CD4-positive, alpha-beta T cell (primary cell): ENCODE measurements around the gene STK32C. TPM values are rescaled to one million over a fixed set of nuclear protein-coding genes. Genes with fewer than 3 reads are reported as not detected.

Source experiments
- ATAC-seq: fragments of 200-7000 bp; cut with Tn5 transposase; one replicate; pipeline ENCODE4 v1.10.0; 2022; ENCODE audit warnings: mild to moderate bottlenecking; ENCODE audit not compliant: poor library complexity
- CTCF ChIA-PET: fragments of 350-600 bp; sonication (Branson Sonifier 250); formaldehyde crosslinking; loops from one replicate; lab custom pipeline; 2021; ENCODE audit warnings: antibody characterized with exemption, inconsistent platforms; lab: Charles Lee
- POLR2A ChIA-PET: fragments of 350-600 bp; sonication (Branson Sonifier 250); formaldehyde crosslinking; loops from one replicate; lab custom pipeline; 2021; ENCODE audit warnings: antibody characterized with exemption, inconsistent platforms; lab: Charles Lee
- DNase-seq, 14 experiments: peaks; one replicate each; pipeline ENCODE4 v3.0.0-alpha.2; 2013 to 2020; ENCODE audit warnings: mixed read lengths in 2 of 14
- H3K27ac ChIP-seq, 2 donors: one replicate each; pipeline versions ENCODE4 v1.5.1 to v1.7.0; 2013; ENCODE audit warnings: low read length in 2 of 2, low read depth in 1 of 2, mild to moderate bottlenecking in 1 of 2
- H3K27me3 ChIP-seq, 2 experiments: 1 replicate in 1 of 2; 2 replicates in 1 of 2; pipeline versions ENCODE4 v1.6.1 to v1.7.0; 2013; ENCODE audit warnings: low read length in 2 of 2, control low read depth in 1 of 2, mild to moderate bottlenecking in 1 of 2, moderate library complexity in 1 of 2; ENCODE audit not compliant: insufficient read depth in 2 of 2, control insufficient read depth in 1 of 2
- H3K36me3 ChIP-seq: one replicate; pipeline ENCODE4 v1.6.1; 2013; ENCODE audit warnings: low read length, control low read depth; ENCODE audit not compliant: insufficient read depth
- H3K4me1 ChIP-seq: one replicate; pipeline ENCODE4 v1.6.1; 2013; ENCODE audit warnings: low read length, control low read depth; ENCODE audit not compliant: insufficient read depth
- H3K4me3 ChIP-seq: one replicate; pipeline ENCODE4 v1.5.1; 2013; ENCODE audit warnings: mild to moderate bottlenecking, low read length, moderate library complexity
- H3K9me3 ChIP-seq, 2 experiments: 1 replicate in 1 of 2; 2 replicates in 1 of 2; pipeline versions ENCODE4 v1.6.1 to v1.7.0; 2013; ENCODE audit warnings: low read length in 2 of 2, mild to moderate bottlenecking in 2 of 2, control low read depth in 1 of 2, moderate library complexity in 1 of 2; ENCODE audit not compliant: control insufficient read depth in 1 of 2, insufficient read depth in 1 of 2
- H3K27ac Mint-ChIP-seq: one replicate; pipeline ENCODE4 v1.8.0; 2020; ENCODE audit warnings: mixed read lengths
- H3K27me3 Mint-ChIP-seq: one replicate; pipeline ENCODE4 v1.8.0; 2021; ENCODE audit warnings: mixed read lengths
- H3K36me3 Mint-ChIP-seq: one replicate; pipeline ENCODE4 v1.8.0; 2021; ENCODE audit warnings: low read depth, mixed read lengths
- H3K4me1 Mint-ChIP-seq: one replicate; pipeline ENCODE4 v1.8.0; 2021; ENCODE audit warnings: low read depth, mixed read lengths
- H3K4me3 Mint-ChIP-seq: one replicate; pipeline ENCODE4 v1.8.0; 2020; ENCODE audit warnings: mild to moderate bottlenecking, mixed read lengths
- H3K9me3 Mint-ChIP-seq: one replicate; pipeline ENCODE4 v1.8.0; 2020; ENCODE audit warnings: mixed read lengths
- CTCF ChIP-seq: fragments of 200-600 bp; IDR thresholded peaks from one replicate; pipeline ENCODE4 v1.8.0; 2022; ENCODE audit warnings: antibody characterized with exemption, mild to moderate bottlenecking
- intact Hi-C, 2 experiments: fragments of 100-400 bp; cut with DNase I in 1 of 2; cut with micrococcal nuclease in 1 of 2; formaldehyde crosslinking; loops; one replicate each; pipeline versions ENCODE4 v1.15.1 to v1.9.0; 2023 to 2025; cut with DNase I, micrococcal nuclease
- total RNA-seq, 174 experiments: library from RNA in 2 of 174; stranded (reverse) in 2 of 174; gene quantifications; one replicate each; pipeline ENCODE4 v1.2.3 and lab custom pipeline; 2021 to 2026

STK32C gene
- total RNA-seq, 2 experiments from 2014 or later: 4.9 to 5.2 TPM

GRCh38 chr10:132275426-132276178 lies 32.1 kb downstream of the STK32C start:
- H3K27ac ChIP-seq: no peak overlapping the region
- no peaks in the 10 kb centered on the region for H3K4me1 ChIP-seq
- no peak for DNase-seq
- ChIA-PET POLR2A (no interaction called here), CTCF (no interaction called here)
- Mint-ChIP-seq H3K27ac (no peak overlapping the region), H3K4me3 (no peak overlapping the region), H3K27me3 (no peaks in the 10 kb centered on the region), H3K36me3 (no peaks in the 10 kb centered on the region), H3K9me3 (no peaks in the 10 kb centered on the region), H3K4me1 (no peaks in the 10 kb centered on the region)
- intact Hi-C loops: no loop called here
- H3K36me3 ChIP-seq: no peaks in the 10 kb centered on the region
- no peak overlapping the region for H3K4me3 ChIP-seq
- no peak for ATAC-seq
- TF ChIP-seq CTCF: no peak
- no peaks in the 10 kb centered on the region for H3K27me3 ChIP-seq
- H3K9me3 ChIP-seq: no peaks in the 10 kb centered on the region

DNA sequence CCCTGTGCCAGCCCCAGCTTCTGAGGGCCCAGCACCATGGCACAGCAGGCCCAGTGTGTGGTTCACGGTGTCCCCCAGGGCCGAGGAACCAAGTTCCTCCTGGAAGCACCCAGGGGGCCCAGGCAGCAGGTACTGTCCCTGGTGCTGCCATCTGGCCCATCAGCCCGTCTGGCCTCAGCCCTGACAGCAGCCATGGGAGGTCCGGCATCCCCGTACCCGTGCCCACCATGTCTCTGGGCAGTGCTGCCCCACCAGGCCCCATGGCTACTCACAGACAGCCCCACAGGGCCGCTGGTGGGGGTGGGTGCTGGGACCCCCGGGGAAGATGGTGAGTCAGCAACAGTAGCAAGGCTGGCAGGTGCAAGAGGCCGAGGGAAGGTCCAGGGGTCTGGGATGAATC lies 32.8 kb downstream of the STK32C start:
- Mint-ChIP-seq H3K4me1 (no peaks in the 10 kb centered on the region), H3K27ac (no peak overlapping the region), H3K27me3 (no peaks in the 10 kb centered on the region), H3K4me3 (no peak overlapping the region), H3K36me3 (no peaks in the 10 kb centered on the region), H3K9me3 (no peaks in the 10 kb centered on the region)
- ChIA-PET CTCF (no interaction called here), POLR2A (no interaction called here)
- no peak overlapping the region for H3K4me3 ChIP-seq
- DNase-seq (no peak), ATAC-seq (no peak)
- TF ChIP-seq CTCF: no peak
- H3K36me3 ChIP-seq: no peaks in the 10 kb centered on the region
- no peaks in the 10 kb centered on the region for H3K9me3 ChIP-seq
- no peaks in the 10 kb centered on the region for H3K4me1 ChIP-seq
- intact Hi-C loops: no loop called here
- no peak overlapping the region for H3K27ac ChIP-seq
- no peaks in the 10 kb centered on the region for H3K27me3 ChIP-seq

GRCh38 chr10:132274581-132274980 lies 33.2 kb downstream of the STK32C start:
- DNase-seq (no peak), ATAC-seq (no peak)
- Mint-ChIP-seq H3K9me3 (no peaks in the 10 kb centered on the region), H3K4me1 (no peaks in the 10 kb centered on the region), H3K27ac (no peak overlapping the region), H3K27me3 (no peaks in the 10 kb centered on the region), H3K36me3 (no peaks in the 10 kb centered on the region), H3K4me3 (no peak overlapping the region)
- TF ChIP-seq CTCF: no peak
- Histone ChIP-seq H3K27me3 (no peaks in the 10 kb centered on the region), H3K27ac (no peak overlapping the region), H3K9me3 (no peaks in the 10 kb centered on the region), H3K36me3 (no peaks in the 10 kb centered on the region), H3K4me1 (no peaks in the 10 kb centered on the region), H3K4me3 (no peak overlapping the region)
- CTCF ChIA-PET: no interaction called here
- intact Hi-C loops: no loop called here
- POLR2A ChIA-PET: no interaction called here
